NCI-H1105 (cell line): ENCODE data around the gene RAG2.

Source experiments
- DNase-seq: peaks from one replicate; lab custom pipeline; 2025; lab: John Stamatoyannopoulos, UW

RAG2 gene

DNA sequence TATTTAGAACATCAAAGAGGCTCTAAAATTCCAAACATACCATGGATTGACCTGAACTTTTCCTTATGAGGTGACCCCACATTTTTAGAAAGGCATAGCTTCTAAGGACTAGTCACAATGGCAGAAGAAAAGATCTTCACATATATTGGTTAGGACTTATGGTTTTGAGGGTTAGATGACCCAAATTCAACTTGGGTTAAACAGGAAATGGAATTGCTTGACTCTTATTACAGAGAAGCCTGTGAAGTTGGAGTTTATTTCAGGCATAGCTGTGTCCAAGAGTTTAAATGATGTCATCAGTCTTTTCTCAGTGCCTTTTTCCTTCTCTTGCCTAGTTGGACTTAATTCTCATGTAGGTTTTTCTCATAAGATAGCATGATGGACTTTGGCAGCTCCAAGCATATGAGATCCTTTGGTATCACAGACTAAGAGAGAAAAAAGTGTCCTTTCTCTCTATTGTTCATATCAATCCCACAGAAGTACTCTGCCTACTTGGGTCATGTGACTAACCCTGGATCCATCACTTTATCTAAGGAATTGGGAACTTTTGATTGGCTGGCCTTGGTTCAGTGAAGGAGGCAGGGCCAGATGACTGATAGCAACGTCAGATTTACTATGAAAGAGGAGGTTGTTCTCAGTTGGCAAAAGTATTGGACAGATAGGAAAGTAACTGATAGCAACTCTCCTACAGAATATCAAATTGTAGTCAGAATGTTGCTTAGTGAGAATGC is 47.5 kb downstream of the RAG2 start:
- no peak for DNase-seq
